DND-41 (cell line): ENCODE data around the gene OSCP1.
"Not testable (repeated sequence)": the region's sequence is repeated elsewhere in the genome, so short reads cannot be mapped to it uniquely, and the experiment has no call there.

Experiments
- ATAC-seq: fragments of 200-7000 bp; cut with Tn5 transposase; 3 replicates; pipeline ENCODE4 v1.9.1; 2021; ENCODE audit warnings: low read depth; ENCODE audit not compliant: insufficient read depth
- DNase-seq: peaks from one replicate; pipeline ENCODE4 v3.0.0-alpha.2; 2020
- H2AFZ ChIP-seq: 2 replicates; pipeline ENCODE4 v1.6.0; 2012; ENCODE audit warnings: low read depth, low read length
- H3K27ac ChIP-seq: 2 replicates; pipeline ENCODE4 v1.5.1; 2012; ENCODE audit warnings: low read length, inconsistent platforms
- H3K27me3 ChIP-seq: fragments of 200-600 bp; sonication (generic); 2 replicates; pipeline ENCODE4 v1.6.0; 2012; ENCODE audit warnings: low read length, mild to moderate bottlenecking, inconsistent platforms; ENCODE audit not compliant: insufficient read depth, poor library complexity
- H3K36me3 ChIP-seq: 2 replicates; pipeline ENCODE4 v1.5.1; 2012; ENCODE audit warnings: low read length, inconsistent platforms; ENCODE audit not compliant: insufficient read depth
- H3K4me1 ChIP-seq: 2 replicates; pipeline ENCODE4 v1.5.1; 2012; ENCODE audit warnings: mild to moderate bottlenecking, low read length; ENCODE audit not compliant: insufficient read depth
- H3K4me2 ChIP-seq: 2 replicates; pipeline ENCODE4 v1.6.0; 2012; ENCODE audit warnings: mild to moderate bottlenecking, moderate library complexity, low read length, inconsistent platforms; ENCODE audit not compliant: insufficient read depth
- H3K4me3 ChIP-seq, 2 experiments: fragments of 200-600 bp in 1 of 2; shearing (Covaris generic) in 1 of 2; 2 replicates each; pipeline ENCODE4 v1.5.1; 2012 to 2016; ENCODE audit warnings: inconsistent platforms in 2 of 2, low read length in 2 of 2, mild to moderate bottlenecking in 2 of 2, low read depth in 1 of 2, moderate library complexity in 1 of 2
- H3K79me2 ChIP-seq: 2 replicates; pipeline ENCODE4 v1.6.0; 2012; ENCODE audit warnings: low read length, inconsistent platforms; ENCODE audit not compliant: insufficient read depth
- H3K9ac ChIP-seq: 2 replicates; pipeline ENCODE4 v1.6.0; 2012; ENCODE audit warnings: low read depth, mild to moderate bottlenecking, inconsistent platforms, low read length, moderate library complexity
- H3K9me3 ChIP-seq: 2 replicates; pipeline ENCODE4 v1.5.1; 2012; ENCODE audit warnings: low read length, moderate library complexity, mild to moderate bottlenecking, inconsistent platforms; ENCODE audit not compliant: insufficient read depth, severe bottlenecking
- H4K20me1 ChIP-seq: 2 replicates; pipeline ENCODE4 v1.6.0; 2012; ENCODE audit warnings: low read length; ENCODE audit not compliant: insufficient read depth
- EZH2 ChIP-seq: IDR thresholded peaks from 3 replicates; pipeline ENCODE4 v1.6.1; 2012; ENCODE audit warnings: borderline replicate concordance, low read depth, mild to moderate bottlenecking, moderate library complexity, low read length, inconsistent platforms; ENCODE audit not compliant: severe bottlenecking
- TF ChIP-seq, protein P1 (sequence below): IDR thresholded peaks from 2 replicates; pipeline ENCODE4 v1.5.1; 2012; ENCODE audit warnings: borderline replicate concordance, low read length, moderate library complexity, mild to moderate bottlenecking; ENCODE audit not compliant: poor library complexity, severe bottlenecking; ENCODE audit errors: extremely low read depth

The OSCP1 gene

DNA sequence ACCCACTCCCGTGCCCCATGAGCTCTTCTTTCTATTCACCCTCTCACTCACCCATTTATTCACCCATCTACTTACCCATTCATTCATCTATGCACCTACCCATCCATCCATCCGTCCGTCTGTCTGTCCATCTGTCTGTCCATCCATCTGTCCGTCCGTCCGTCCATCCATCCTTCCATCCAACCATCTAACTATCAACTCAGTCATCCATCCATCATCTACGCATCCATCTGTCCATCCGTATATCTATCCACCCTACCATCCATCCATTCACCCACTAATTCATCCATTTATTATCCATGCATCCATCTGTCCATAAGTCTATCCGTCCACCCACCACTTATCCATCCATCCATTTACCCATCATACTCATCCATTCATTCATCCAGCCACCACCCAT lies 43.3 kb upstream of the OSCP1 start:
- no peak for TF ChIP-seq EZH2
- TF ChIP-seq, protein P1, sequence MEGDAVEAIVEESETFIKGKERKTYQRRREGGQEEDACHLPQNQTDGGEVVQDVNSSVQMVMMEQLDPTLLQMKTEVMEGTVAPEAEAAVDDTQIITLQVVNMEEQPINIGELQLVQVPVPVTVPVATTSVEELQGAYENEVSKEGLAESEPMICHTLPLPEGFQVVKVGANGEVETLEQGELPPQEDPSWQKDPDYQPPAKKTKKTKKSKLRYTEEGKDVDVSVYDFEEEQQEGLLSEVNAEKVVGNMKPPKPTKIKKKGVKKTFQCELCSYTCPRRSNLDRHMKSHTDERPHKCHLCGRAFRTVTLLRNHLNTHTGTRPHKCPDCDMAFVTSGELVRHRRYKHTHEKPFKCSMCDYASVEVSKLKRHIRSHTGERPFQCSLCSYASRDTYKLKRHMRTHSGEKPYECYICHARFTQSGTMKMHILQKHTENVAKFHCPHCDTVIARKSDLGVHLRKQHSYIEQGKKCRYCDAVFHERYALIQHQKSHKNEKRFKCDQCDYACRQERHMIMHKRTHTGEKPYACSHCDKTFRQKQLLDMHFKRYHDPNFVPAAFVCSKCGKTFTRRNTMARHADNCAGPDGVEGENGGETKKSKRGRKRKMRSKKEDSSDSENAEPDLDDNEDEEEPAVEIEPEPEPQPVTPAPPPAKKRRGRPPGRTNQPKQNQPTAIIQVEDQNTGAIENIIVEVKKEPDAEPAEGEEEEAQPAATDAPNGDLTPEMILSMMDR = no peak

DNA sequence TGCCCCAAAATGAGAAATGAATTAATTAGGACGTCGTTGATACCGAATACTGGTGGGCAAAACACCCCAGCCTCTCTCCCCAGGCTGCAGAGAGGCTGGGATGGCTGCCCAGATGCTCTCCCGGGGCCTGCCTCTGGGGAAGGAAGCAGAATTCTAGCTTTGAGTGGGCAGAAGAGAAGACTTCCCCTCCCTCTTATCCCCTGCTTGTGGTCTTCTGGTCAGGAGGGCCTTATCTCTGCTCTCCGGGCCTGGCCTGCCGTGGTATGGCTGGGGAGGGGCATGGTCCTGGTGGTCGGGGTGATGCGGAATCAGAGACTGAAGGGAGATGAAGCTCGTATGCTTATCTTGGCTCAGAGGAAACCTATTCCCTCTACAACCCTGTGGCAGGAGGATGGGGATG lies 42.2 kb upstream of the OSCP1 start:
- Histone ChIP-seq H3K79me2 (no peaks in the 10 kb centered on the region), H3K4me3 (no peak overlapping the region), H3K27me3 (peaks cover 3% of the 10 kb centered on the region), H3K4me1 (no peaks in the 10 kb centered on the region), H3K4me2 (no peak overlapping the region), H4K20me1 (no peaks in the 10 kb centered on the region), H3K27ac (no peak overlapping the region), H3K9me3 (no peaks in the 10 kb centered on the region), H3K36me3 (no peaks in the 10 kb centered on the region), H2AFZ (no peak overlapping the region), H3K9ac (no peak overlapping the region)
- TF ChIP-seq, protein P1 = no peak
- no peak for TF ChIP-seq EZH2
- ATAC-seq = no peak
- no peak for DNase-seq

More for the DNA sequence above, 43.3 kb upstream of the OSCP1 start:
- no peak overlapping the region for H3K4me3 ChIP-seq
- no peak overlapping the region for H2AFZ ChIP-seq
- no peak overlapping the region for H3K4me2 ChIP-seq
- no peaks in the 10 kb centered on the region for H3K79me2 ChIP-seq
- no peaks in the 10 kb centered on the region for H4K20me1 ChIP-seq
- no peak overlapping the region for H3K27ac ChIP-seq
- DNase-seq (no peak), ATAC-seq (no peak)
- H3K9ac ChIP-seq = no peak overlapping the region
- no peaks in the 10 kb centered on the region for H3K4me1 ChIP-seq
- peaks cover 3% of the 10 kb centered on the region for H3K27me3 ChIP-seq
- no peaks in the 10 kb centered on the region for H3K36me3 ChIP-seq
- H3K9me3 ChIP-seq = no peaks in the 10 kb centered on the region

DNA sequence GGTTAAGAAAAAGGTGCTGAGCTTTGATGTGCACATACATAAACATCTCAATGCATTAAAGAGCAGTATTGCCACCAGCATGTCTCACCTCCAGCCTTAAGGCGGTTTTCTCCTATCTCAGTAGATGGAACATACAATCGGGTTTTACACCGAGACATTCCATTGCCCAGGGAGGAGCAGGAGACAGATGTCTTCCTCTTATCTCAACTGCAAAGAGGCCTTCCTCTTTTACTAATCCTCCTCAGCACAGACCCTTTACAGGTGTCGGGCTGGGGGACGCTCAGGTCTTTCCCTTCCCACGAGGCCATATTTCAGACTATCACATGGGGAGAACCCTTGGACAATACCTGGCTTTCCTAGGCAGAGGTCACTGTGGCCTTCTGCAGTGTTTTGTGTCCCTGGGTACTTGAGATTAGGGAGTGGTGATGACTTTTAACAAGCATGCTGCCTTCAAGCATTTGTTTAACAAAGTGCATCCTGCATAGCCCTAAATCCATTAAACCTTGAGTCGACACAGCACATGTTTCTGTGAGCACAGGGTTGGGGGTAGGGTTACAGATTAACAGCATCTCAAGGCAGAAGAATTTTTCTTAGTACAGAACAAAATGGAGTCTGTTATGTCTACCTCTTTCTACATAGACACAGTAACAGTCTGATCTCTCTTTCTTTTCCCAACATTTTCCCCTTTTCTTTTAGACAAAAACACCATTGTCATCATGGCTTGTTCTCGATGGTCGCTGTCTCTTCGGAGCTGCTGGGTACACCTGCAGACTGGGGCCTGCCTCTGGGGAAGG lies 39.2 kb upstream of the OSCP1 start:
- not testable (repeated sequence) for H4K20me1 ChIP-seq, DNase-seq, H3K27ac ChIP-seq, H3K4me1 ChIP-seq, H3K4me3 ChIP-seq, H3K9me3 ChIP-seq, H3K79me2 ChIP-seq, H3K9ac ChIP-seq, H2AFZ ChIP-seq, H3K4me2 ChIP-seq, ATAC-seq, H3K36me3 ChIP-seq, H3K27me3 ChIP-seq

DNA sequence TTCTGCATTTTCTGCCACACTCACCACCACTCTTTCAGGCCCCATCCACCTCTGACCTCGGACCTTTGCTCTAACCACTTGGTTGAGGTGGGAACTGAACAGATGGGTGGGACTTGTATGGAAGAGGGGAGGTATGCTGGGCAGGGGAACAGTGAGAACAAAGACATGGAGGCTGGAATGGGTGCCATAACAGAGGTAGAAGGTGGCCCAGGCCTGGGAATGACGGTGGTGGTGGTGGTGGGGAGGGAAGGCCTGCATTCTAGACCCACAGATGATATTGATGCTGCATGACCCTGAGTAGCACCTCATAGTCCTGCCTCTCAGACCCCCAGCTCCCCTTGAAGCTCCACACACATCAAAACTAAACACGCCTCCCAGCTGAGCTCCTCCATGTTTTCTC lies 37.7 kb upstream of the OSCP1 start:
- H3K36me3 ChIP-seq = no peaks in the 10 kb centered on the region
- H3K4me2 ChIP-seq = no peak overlapping the region
- H3K79me2 ChIP-seq = no peaks in the 10 kb centered on the region
- H2AFZ ChIP-seq = no peak overlapping the region
- no peak overlapping the region for H3K9ac ChIP-seq
- no peak for DNase-seq
- H3K9me3 ChIP-seq = no peaks in the 10 kb centered on the region
- TF ChIP-seq, protein P1 = no peak
- TF ChIP-seq EZH2 = no peak
- no peak overlapping the region for H3K27ac ChIP-seq
- H3K4me3 ChIP-seq = no peak overlapping the region
- H4K20me1 ChIP-seq = no peaks in the 10 kb centered on the region
- ATAC-seq = no peak
- no peaks in the 10 kb centered on the region for H3K4me1 ChIP-seq
- no peaks in the 10 kb centered on the region for H3K27me3 ChIP-seq

DNA sequence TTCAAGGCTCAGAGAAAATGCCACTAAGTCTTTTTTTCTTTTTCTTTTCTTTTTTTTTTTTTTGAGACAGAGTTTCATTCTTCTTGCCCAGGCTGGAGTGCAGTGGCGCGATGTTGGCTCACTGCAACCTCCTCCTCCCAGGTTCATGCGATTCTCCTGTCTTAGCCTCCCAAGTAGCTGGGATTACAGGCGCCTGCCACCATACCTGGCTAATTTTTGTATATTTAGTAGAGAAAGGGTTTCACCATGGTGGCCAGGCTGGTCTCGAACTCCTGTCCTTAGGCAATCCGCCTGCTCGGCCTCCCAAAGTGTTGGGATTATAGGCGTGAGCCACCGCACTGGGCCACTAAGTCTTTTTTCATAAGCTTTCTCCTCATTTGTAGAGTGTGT lies 37.1 kb upstream of the OSCP1 start:
- not testable (repeated sequence) for ATAC-seq, H3K4me3 ChIP-seq

More for the DNA sequence above, 37.1 kb upstream of the OSCP1 start:
- H3K36me3 ChIP-seq, H4K20me1 ChIP-seq, H3K27ac ChIP-seq, DNase-seq, H3K27me3 ChIP-seq, H3K9ac ChIP-seq, H2AFZ ChIP-seq, H3K4me2 ChIP-seq, H3K79me2 ChIP-seq, H3K4me1 ChIP-seq, H3K9me3 ChIP-seq: not testable (repeated sequence)
